GM06990 (cell line): ENCODE results near the gene SS18.

Experiments
- DNase-seq: peaks from one replicate; pipeline ENCODE4 v3.0.0-alpha.2; 2011; ENCODE audit not compliant: insufficient read length; ENCODE audit errors: extremely low read depth
- H3K27me3 ChIP-seq: replicated peaks from 2 replicates; pipeline ENCODE4 v1.6.0; 2011; ENCODE audit warnings: low read length; ENCODE audit not compliant: control insufficient read depth, insufficient read depth
- H3K36me3 ChIP-seq: 2 replicates; pipeline ENCODE4 v1.5.1; 2011; ENCODE audit warnings: low read length; ENCODE audit not compliant: control insufficient read depth, insufficient read depth
- H3K4me3 ChIP-seq: replicated peaks from 2 replicates; pipeline ENCODE4 v1.5.1; 2011; ENCODE audit warnings: low read depth, mild to moderate bottlenecking, control low read depth, low read length
- CTCF ChIP-seq: IDR thresholded peaks from 2 replicates; pipeline ENCODE4 v1.5.1; 2011; ENCODE audit warnings: low read length, control low read depth, mild to moderate bottlenecking, inconsistent platforms; ENCODE audit not compliant: insufficient read depth, poor library complexity, severe bottlenecking

The SS18 gene

GRCh38 chr18:26044807-26045206 is 45.6 kb downstream of the SS18 start:
- Histone ChIP-seq H3K27me3 (no peaks in the 10 kb centered on the region), H3K4me3 (no peak overlapping the region), H3K36me3 (peaks cover 2% of the 10 kb centered on the region)
- DNase-seq: no peak
- no peak for TF ChIP-seq CTCF

DNA sequence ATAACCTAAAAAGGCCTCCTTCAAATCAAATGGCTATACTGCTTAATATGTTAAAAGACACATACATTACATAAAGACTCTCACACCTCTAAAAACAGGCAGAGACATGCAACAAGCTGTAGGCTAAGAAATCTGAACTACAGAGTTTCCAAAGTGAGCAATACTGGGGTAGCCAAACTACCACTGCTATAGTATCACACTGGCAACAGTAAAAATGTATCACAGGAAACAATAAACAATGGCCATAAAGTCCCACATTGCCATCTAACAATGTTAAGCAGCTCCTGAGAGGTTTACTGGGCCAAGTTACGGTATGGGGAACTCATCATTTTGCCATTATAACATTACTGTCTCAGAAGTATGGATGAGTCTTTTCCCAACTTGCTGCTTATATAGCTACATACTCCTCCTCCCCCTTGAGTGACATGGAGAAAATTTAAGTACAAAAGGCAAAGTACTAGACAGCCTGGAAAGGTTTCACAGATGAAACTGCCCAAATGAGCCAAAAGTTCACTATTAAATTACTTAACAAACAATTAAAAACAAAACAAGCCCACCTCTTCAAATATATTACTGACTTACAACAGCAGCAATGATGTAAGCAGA is 50.3 kb downstream of the SS18 start:
- no peak for TF ChIP-seq CTCF
- no peak for DNase-seq
- H3K36me3 ChIP-seq: peaks cover 1% of the 10 kb centered on the region; the same call in 1 of the 2 replicates

DNA sequence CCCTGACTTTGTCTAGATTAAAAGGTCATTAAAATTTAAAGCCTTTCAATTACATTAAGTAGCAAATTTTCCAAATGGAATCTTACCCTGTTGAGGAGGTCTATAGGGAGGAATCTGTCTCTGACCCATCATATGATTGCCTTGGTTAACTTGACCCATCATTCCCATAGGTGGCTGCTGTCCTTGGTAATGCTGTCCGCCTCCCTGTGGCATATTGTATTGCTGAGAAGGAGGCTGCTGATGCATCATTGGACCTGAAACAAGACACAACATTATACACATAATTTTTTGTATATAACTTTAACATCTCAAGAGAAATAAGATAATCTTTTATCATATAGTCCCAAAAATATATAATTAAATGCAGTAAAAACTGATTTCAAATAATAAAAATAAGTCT is 51.2 kb downstream of the SS18 start:
- TF ChIP-seq CTCF: no peak
- DNase-seq: no peak
- Histone ChIP-seq H3K36me3 (peaks cover 1% of the 10 kb centered on the region; the same call in 1 of the 2 replicates), H3K27me3 (no peaks in the 10 kb centered on the region), H3K4me3 (no peak overlapping the region)

More for the DNA sequence above, 50.3 kb downstream of the SS18 start:
- Histone ChIP-seq H3K4me3 (no peak overlapping the region), H3K27me3 (no peaks in the 10 kb centered on the region)

DNA sequence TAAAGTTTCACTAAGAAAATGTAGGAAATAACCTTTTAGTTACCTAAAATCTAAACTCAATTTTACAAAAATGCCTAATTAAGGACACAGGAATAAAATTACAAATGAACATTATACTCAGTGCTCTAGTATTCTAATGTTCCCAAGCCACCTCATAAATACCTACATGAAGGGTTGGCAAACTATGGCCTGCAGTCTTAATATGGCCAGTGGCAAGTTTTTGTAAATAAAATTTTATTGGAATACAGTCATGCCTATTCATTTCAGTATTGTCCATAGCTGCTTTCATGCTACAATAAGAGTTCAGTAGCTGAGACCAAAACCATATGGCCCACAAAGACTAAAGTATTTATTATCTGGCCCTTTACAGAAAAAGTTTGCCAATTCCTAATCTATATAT is 53.8 kb downstream of the SS18 start:
- Histone ChIP-seq H3K27me3 (no peaks in the 10 kb centered on the region), H3K36me3 (peaks cover 1% of the 10 kb centered on the region), H3K4me3 (no peak overlapping the region)
- no peak for DNase-seq
- no peak for TF ChIP-seq CTCF

DNA sequence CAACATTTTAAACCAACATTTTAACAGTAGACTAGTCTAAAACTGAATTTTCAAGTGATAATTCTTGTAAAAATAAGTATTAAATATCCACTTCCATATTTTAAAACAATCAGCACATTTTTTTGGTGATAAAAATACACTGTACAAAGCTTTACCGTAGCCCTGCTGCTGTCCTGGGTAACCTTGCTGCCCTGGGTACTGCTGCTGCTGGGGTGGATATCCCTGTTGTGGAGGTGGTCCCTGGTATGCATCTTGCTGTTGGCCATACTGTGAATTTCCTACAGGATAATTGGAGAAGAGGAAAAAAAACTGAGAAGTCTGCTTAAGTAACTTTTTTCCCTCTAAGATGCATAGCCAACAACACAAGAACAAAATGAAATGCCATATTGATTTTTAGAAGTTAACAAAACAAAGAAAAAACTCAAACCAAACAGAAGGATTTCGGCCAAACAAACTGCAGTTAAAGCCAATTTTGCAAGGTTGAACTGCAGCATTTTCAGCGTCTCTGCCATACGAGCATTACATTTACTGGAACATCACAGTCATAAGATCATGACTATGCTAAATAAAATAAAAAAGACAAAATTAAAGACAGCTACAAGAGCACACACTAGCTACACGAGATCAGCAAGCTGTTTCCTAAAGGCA is 55.4 kb downstream of the SS18 start:
- H3K36me3 ChIP-seq: peaks cover 2% of the 10 kb centered on the region
- no peak overlapping the region for H3K4me3 ChIP-seq
- TF ChIP-seq CTCF: no peak
- no peaks in the 10 kb centered on the region for H3K27me3 ChIP-seq
- DNase-seq: no peak
